ENCODE data around the gene PAK5. TPM values are rescaled to one million over a fixed set of nuclear protein-coding genes. Genes with fewer than 3 reads are reported as not detected.
A peak's percentile ranks its signal among the peaks of the same experiment; 100 is the strongest.

The PAK5 gene
- total and polyA plus RNA-seq, 2 experiments from 2014 or later: 0.57 to 1.1 TPM

DNA sequence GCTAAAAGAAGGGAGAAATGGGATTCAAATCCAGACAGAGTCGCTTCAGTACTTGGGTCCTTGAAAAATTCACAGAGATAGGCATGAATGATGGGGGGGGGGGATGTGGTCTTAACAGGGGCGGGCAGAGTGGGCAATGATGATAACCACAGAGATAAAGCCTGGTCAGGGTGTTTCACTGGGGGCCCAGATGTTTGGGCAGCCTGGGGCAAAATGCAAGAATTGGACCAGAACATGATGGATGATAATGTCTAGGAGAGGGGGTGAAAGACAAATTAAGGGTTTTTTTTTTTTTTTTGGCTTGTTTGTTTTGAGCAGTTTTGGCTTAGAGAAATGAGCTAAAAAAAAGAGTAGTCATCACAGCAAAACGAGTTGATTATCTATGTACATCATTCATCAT, 267.1 kb downstream of the PAK5 start:
- peak overlapping the region; percentile 81 for H3K27ac Mint-ChIP-seq
- Histone ChIP-seq H3K4me1 (ENCODE audit: insufficient read depth) (peaks cover 49% of the 10 kb centered on the region), H3F3A (replicated peaks; ENCODE audit: low read depth) (no peaks in the 10 kb centered on the region), H2AFZ (no peak overlapping the region), H3K36me3 (ENCODE audit: insufficient read depth) (no peaks in the 10 kb centered on the region), H3K9me2 (ENCODE audit: insufficient read depth) (no peaks in the 10 kb centered on the region), H3K27me3 (ENCODE audit: insufficient read depth) (peaks cover 57% of the 10 kb centered on the region), H3K79me2 (replicated peaks; ENCODE audit: insufficient read depth) (no peaks in the 10 kb centered on the region), H3K27ac (ENCODE audit: low read depth) (no peak overlapping the region), H4K20me1 (replicated peaks; ENCODE audit: insufficient read depth) (no peaks in the 10 kb centered on the region), H3K4me2 (peak overlapping the region; percentile 45), H3K4me3 (no peak overlapping the region)
- ATAC-seq (no peak), DNase-seq (ENCODE audit: low spot score) (no peak)
- no peaks in the 10 kb centered on the region; the same call in 2 of the 3 replicates for H3K9me3 Mint-ChIP-seq
- TF ChIP-seq CREB1 (CRISPR knock-in tag; IDR thresholded peaks at IDR 0.05; ENCODE audit: low read depth): no peak
- no peak for TF ChIP-seq ZNF114 (CRISPR knock-in tag; IDR thresholded peaks at IDR 0.05)
- no peak for TF ChIP-seq NANOG (IDR thresholded peaks at IDR 0.05; ENCODE audit: borderline replicate concordance)
- TF ChIP-seq, protein P1, sequence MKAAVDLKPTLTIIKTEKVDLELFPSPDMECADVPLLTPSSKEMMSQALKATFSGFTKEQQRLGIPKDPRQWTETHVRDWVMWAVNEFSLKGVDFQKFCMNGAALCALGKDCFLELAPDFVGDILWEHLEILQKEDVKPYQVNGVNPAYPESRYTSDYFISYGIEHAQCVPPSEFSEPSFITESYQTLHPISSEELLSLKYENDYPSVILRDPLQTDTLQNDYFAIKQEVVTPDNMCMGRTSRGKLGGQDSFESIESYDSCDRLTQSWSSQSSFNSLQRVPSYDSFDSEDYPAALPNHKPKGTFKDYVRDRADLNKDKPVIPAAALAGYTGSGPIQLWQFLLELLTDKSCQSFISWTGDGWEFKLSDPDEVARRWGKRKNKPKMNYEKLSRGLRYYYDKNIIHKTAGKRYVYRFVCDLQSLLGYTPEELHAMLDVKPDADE (IDR thresholded peaks at IDR 0.05): no peak
- TF ChIP-seq, protein P2, sequence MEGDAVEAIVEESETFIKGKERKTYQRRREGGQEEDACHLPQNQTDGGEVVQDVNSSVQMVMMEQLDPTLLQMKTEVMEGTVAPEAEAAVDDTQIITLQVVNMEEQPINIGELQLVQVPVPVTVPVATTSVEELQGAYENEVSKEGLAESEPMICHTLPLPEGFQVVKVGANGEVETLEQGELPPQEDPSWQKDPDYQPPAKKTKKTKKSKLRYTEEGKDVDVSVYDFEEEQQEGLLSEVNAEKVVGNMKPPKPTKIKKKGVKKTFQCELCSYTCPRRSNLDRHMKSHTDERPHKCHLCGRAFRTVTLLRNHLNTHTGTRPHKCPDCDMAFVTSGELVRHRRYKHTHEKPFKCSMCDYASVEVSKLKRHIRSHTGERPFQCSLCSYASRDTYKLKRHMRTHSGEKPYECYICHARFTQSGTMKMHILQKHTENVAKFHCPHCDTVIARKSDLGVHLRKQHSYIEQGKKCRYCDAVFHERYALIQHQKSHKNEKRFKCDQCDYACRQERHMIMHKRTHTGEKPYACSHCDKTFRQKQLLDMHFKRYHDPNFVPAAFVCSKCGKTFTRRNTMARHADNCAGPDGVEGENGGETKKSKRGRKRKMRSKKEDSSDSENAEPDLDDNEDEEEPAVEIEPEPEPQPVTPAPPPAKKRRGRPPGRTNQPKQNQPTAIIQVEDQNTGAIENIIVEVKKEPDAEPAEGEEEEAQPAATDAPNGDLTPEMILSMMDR (conservative IDR thresholded peaks at IDR 0.05; ENCODE audit: low read depth in 2 of 2): no peak
- no peak for TF ChIP-seq STAT1 (IDR thresholded peaks at IDR 0.05; ENCODE audit: unreplicated experiment)
- TF ChIP-seq JUNB (IDR thresholded peaks at IDR 0.05; ENCODE audit: unreplicated experiment): no peak
- no peak for TF ChIP-seq EZH2 (IDR thresholded peaks at IDR 0.05; ENCODE audit: low read depth, unreplicated experiment)
- no peak for TF ChIP-seq POLR2AphosphoS5 (IDR thresholded peaks at IDR 0.05; ENCODE audit: low read depth)
- no peak for TF ChIP-seq EZH2phosphoT487 (IDR thresholded peaks at IDR 0.05; ENCODE audit: unreplicated experiment)
- TF ChIP-seq, protein P3, sequence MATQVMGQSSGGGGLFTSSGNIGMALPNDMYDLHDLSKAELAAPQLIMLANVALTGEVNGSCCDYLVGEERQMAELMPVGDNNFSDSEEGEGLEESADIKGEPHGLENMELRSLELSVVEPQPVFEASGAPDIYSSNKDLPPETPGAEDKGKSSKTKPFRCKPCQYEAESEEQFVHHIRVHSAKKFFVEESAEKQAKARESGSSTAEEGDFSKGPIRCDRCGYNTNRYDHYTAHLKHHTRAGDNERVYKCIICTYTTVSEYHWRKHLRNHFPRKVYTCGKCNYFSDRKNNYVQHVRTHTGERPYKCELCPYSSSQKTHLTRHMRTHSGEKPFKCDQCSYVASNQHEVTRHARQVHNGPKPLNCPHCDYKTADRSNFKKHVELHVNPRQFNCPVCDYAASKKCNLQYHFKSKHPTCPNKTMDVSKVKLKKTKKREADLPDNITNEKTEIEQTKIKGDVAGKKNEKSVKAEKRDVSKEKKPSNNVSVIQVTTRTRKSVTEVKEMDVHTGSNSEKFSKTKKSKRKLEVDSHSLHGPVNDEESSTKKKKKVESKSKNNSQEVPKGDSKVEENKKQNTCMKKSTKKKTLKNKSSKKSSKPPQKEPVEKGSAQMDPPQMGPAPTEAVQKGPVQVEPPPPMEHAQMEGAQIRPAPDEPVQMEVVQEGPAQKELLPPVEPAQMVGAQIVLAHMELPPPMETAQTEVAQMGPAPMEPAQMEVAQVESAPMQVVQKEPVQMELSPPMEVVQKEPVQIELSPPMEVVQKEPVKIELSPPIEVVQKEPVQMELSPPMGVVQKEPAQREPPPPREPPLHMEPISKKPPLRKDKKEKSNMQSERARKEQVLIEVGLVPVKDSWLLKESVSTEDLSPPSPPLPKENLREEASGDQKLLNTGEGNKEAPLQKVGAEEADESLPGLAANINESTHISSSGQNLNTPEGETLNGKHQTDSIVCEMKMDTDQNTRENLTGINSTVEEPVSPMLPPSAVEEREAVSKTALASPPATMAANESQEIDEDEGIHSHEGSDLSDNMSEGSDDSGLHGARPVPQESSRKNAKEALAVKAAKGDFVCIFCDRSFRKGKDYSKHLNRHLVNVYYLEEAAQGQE (IDR thresholded peaks at IDR 0.05; ENCODE audit: unreplicated experiment): no peak
- TF ChIP-seq, protein P4, sequence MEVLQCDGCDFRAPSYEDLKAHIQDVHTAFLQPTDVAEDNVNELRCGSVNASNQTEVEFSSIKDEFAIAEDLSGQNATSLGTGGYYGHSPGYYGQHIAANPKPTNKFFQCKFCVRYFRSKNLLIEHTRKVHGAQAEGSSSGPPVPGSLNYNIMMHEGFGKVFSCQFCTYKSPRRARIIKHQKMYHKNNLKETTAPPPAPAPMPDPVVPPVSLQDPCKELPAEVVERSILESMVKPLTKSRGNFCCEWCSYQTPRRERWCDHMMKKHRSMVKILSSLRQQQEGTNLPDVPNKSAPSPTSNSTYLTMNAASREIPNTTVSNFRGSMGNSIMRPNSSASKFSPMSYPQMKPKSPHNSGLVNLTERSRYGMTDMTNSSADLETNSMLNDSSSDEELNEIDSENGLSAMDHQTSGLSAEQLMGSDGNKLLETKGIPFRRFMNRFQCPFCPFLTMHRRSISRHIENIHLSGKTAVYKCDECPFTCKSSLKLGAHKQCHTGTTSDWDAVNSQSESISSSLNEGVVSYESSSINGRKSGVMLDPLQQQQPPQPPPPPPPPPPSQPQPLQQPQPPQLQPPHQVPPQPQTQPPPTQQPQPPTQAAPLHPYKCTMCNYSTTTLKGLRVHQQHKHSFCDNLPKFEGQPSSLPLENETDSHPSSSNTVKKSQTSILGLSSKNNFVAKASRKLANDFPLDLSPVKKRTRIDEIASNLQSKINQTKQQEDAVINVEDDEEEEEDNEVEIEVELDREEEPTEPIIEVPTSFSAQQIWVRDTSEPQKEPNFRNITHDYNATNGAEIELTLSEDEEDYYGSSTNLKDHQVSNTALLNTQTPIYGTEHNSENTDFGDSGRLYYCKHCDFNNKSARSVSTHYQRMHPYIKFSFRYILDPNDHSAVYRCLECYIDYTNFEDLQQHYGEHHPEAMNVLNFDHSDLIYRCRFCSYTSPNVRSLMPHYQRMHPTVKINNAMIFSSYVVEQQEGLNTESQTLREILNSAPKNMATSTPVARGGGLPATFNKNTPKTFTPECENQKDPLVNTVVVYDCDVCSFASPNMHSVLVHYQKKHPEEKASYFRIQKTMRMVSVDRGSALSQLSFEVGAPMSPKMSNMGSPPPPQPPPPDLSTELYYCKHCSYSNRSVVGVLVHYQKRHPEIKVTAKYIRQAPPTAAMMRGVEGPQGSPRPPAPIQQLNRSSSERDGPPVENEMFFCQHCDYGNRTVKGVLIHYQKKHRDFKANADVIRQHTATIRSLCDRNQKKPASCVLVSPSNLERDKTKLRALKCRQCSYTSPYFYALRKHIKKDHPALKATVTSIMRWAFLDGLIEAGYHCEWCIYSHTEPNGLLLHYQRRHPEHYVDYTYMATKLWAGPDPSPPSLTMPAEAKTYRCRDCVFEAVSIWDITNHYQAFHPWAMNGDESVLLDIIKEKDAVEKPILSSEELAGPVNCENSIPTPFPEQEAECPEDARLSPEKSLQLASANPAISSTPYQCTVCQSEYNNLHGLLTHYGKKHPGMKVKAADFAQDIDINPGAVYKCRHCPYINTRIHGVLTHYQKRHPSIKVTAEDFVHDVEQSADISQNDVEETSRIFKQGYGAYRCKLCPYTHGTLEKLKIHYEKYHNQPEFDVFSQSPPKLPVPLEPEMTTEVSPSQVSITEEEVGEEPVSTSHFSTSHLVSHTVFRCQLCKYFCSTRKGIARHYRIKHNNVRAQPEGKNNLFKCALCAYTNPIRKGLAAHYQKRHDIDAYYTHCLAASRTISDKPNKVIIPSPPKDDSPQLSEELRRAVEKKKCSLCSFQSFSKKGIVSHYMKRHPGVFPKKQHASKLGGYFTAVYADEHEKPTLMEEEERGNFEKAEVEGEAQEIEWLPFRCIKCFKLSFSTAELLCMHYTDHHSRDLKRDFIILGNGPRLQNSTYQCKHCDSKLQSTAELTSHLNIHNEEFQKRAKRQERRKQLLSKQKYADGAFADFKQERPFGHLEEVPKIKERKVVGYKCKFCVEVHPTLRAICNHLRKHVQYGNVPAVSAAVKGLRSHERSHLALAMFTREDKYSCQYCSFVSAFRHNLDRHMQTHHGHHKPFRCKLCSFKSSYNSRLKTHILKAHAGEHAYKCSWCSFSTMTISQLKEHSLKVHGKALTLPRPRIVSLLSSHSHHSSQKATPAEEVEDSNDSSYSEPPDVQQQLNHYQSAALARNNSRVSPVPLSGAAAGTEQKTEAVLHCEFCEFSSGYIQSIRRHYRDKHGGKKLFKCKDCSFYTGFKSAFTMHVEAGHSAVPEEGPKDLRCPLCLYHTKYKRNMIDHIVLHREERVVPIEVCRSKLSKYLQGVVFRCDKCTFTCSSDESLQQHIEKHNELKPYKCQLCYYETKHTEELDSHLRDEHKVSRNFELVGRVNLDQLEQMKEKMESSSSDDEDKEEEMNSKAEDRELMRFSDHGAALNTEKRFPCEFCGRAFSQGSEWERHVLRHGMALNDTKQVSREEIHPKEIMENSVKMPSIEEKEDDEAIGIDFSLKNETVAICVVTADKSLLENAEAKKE (CRISPR knock-in tag; IDR thresholded peaks at IDR 0.05): no peak
- no peak for TF ChIP-seq ZNF331 (CRISPR knock-in tag; IDR thresholded peaks at IDR 0.05; ENCODE audit: low read depth)
- H3K4me1 Mint-ChIP-seq: peaks cover 55% of the 10 kb centered on the region
- 0 out of 3 replicates have a peak, but pooled peaks cover 2% of the 10 kb centered on the region for H3K36me3 Mint-ChIP-seq (ENCODE audit: low read depth)
- H3K4me3 Mint-ChIP-seq: no peak overlapping the region
- H3K27me3 Mint-ChIP-seq (ENCODE audit: insufficient read depth, low read depth, poor library complexity): peaks cover 21% of the 10 kb centered on the region
